Smooth muscle cell of bladder (primary cell): ENCODE data around the gene TNFAIP2. TPM values are rescaled to one million over a fixed set of nuclear protein-coding genes. Genes with fewer than 3 reads are reported as not detected.

Experiments used
- total RNA-seq: library from RNA; depleted of rRNA; stranded (reverse); fragments of >200 nt; gene quantifications from 2 replicates; pipeline ENCODE4 v1.2.3, GENCODE V29; 2014

The TNFAIP2 gene
- total RNA-seq, result 101 and 114 TPM in 2 replicates

GRCh38 chr14:103122947-103123633, at the start of gene TNFAIP2:
Gene TNFAIP2 (plus strand): TSS chr14:103123461. CDS start chr14:103126458, 2,997 bp downstream.

DNA sequence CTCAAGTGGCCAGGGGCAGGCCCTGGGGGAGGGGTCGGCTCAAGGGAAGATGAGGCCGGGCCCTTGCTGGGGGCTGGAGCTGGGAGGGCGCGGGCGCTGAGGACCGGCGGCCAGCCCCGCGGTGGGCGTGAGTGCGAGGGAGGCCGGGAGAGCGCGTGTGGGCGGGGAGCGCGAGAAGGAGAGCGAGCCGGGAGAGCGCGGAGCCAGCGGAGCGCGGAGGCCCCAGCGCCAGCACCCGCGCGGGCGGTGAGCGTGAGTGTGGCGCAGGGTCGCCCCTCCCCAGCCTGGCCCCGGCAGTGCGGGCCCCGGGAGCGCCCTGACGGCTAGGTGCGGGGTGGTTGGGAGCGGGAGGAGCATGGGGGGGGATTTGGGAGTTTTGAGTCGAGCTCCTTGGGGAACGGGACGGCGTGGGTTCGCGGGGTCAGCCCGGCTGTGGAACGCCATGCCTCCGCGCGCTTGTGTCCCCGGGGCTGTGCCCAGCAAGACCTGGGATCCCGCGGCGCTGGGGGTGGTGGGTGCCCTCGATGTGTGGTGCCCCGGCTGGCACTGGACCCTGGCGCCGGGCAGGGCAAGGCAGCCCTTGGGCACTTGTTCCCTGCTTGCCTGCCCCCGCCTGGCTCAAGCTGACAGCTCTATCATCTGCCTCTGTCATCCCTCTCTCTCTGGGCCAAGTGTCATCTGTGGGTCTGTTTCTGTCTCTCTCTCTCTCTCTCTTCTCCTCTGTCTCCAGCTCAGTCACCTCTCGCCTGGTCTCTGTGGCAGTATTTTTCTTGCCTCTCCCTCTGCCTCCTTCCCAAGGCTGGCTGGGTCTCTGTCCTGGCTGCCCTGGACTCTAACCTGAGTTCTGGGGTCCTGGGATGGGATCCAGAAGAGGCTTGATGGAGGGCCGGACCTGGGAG, 39.0 kb upstream of the TNFAIP2 start, which contains the start of gene LBHD2:
TSS of gene LBHD2 (plus strand) at position 190 of the 899 bp plus-strand sequence. CDS start 1,803 bp downstream, outside the sequence.

DNA sequence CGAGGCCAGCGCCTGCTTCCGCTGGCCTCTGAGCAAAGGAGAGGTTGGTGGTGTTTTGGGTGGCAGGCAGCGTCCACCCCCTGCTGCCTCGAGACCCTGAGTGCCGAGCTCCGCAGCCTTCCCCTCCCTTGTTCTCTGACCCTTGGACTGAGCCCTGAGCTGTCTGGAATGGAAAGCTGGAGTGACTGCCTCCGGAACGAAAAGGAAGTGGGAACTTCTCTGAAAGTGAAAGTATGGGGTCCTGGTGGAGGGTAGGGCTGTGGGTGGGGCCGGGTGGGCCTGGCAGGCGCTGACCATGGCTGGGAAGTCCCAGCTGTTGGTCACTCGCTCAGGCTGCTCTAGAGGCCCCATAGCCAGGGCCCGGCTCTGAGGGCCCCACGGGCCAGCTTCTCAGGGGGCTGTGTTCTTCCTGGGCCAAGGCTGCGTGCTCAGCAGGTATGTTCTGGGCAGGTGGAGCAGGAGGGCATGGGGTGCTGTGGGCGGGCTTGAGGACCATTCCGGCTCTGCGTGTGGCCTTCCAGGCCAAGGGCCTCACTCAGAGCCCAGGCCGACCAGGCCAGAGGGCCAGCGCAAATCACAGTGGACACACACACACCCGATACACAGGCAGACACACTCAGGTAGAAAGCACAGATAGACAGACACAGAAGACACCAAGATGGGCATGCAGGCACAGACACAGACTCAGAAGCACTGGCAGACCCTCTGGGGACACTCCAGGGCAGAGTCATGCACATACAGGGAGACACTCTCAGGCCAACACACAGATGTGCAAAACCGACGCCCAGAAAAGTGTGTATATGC, 28.7 kb upstream of the TNFAIP2 start, which contains the start of gene EXOC3L4:
TSS of gene EXOC3L4 (plus strand) at position 320 of the 804 bp plus-strand sequence. CDS start 5,495 bp downstream, outside the sequence.

Other genes with a start within 250 kb of the TNFAIP2 start
- gene AMN, start 200.8 kb upstream of the TNFAIP2 start, total RNA-seq, result 0.18 and 0.43 TPM in 2 replicates
- 57.6 and 78.2 TPM in 2 replicates for gene CDC42BPB, start 65.9 kb upstream of the TNFAIP2 start, total RNA-seq
- not detected in 2 replicates for gene LBHD2, start 39.3 kb upstream of the TNFAIP2 start, total RNA-seq
- 0.65 and 1.6 TPM in 2 replicates for gene EXOC3L4, start 28.7 kb upstream of the TNFAIP2 start, total RNA-seq
- 182 and 195 TPM in 2 replicates for gene EIF5, start 210.8 kb downstream of the TNFAIP2 start, total RNA-seq